ENCODE results near the gene GNB1L.
"Not testable (repeated sequence)": the region's sequence is repeated elsewhere in the genome, so short reads cannot be mapped to it uniquely, and the experiment has no call there.

GNB1L gene

GRCh38 chr22:19843107-19843856 lies 11.4 kb downstream of the GNB1L start:
- DNase-seq (ENCODE audit: low read depth) = no peak

DNA sequence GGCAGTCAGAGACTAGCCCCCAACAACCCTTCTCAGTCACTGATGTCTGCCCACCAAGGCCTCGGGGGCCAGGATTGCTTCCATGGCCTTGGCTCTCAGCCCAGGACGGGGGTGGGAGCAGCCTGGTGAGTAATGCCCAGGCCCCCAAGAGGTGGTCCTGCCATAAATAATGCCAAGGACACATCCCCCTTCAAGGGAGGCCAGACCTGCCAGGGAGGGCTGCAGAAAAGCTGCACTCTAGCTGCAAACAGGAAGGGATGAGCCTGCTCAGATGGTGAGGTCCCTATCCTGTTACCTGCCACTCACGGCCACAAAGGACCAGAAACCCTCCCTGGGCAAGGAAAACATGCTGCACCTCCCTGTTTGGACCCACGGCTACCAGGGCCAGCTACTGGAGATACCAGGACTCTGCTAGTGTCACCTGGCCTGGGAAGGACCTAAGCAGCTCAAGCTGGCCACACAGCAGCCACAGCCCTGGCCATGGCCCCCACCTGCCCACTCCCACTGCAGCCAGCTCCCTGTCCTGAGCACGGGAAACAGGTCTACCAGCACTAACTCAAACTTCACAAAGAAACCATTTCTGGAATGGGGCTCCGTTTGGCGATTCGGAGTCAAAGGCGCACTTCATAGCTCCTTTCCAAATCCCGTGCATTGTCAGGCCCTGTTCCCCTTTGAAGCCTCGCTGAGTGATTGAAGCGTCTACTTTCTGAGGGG lies 12.1 kb downstream of the GNB1L start:
- DNase-seq (ENCODE audit: low read depth) = no peak

GRCh38 chr22:19841641-19842392 lies 12.9 kb downstream of the GNB1L start:
- no peak for DNase-seq (ENCODE audit: low read depth)

- DNase-seq (ENCODE audit: low read depth) = no peak
Measured at GRCh38 chr22:19840955-19841640, 13.6 kb downstream of the GNB1L start.

- DNase-seq (ENCODE audit: low read depth) = no peak
Measured at GRCh38 chr22:19840059-19840458, 14.6 kb downstream of the GNB1L start.

DNA sequence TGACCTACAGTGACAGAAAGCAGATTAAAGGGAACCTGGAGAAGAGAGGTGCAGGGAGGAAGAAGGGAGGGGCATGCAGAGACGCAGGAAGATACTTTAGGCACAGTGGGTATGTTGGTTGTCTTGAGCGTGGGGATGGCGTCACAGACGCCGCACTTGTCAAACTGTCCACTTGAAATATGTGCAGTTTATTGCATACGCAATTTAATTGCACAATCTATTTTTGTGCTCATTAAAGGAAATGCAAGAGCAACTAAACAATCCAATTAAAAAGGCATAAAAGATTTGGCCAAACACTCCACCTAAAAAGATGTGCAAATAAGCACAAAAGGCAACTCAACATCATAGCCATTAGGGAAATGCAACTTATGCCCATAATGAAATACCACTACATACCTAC lies 16.8 kb downstream of the GNB1L start:
- DNase-seq (ENCODE audit: low read depth) = no peak

DNA sequence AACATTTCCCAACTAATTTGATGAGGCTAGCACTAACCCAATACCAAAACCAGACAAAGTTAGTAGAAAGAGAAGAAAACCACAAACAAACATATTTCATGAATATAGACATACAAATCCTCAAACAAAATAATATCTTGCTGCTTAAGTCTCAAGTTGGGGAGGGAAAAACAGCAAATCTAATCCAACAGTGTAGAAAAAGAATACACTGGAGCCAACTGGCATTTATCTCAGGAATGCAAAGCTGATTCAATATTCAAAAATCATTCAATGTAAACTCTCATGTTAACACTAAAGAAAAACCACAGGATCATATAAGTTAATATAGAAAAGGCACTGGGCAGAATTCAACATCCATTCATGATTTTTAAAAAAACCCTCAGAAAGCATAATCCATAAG lies 18.2 kb downstream of the GNB1L start:
- DNase-seq (ENCODE audit: low read depth) = no peak

GRCh38 chr22:19834599-19834998 lies 20.1 kb downstream of the GNB1L start:
- DNase-seq (ENCODE audit: low read depth) = no peak

GRCh38 chr22:19833327-19833726 lies 21.3 kb downstream of the GNB1L start:
- not testable (repeated sequence) for DNase-seq (ENCODE audit: low read depth)

DNA sequence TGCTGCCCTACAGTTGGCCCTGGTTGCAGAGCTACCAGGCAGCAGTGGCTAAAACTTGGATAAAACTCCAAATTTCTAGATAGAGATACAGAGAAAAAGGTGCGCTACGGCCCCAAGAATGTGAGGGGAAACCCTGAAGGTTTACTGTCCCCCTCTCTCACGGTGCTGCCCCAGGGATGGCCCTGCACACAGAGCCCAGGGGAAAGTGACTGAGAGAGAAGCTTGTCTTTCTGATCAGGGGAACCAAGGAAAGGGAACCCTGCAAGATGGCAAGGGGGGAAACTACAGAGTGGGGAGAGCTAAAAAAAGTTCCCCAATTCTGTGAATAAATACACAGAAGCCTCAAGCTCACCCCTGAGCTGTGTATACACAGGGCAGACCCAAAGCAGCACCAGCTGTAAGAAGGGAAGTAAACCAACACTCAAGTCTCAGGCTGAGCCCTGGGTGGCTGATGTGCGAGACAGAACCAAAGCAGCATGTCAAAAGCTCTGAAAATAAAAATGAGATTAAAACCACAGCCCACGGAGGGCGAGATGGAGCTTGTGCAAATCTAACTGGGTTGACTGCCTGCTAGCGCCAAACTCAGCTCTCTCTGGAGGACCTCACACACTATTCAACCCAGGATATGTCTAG lies 22.1 kb downstream of the GNB1L start:
- DNase-seq (ENCODE audit: low read depth) = no peak

- DNase-seq (ENCODE audit: low read depth) = not testable (repeated sequence)
Measured at GRCh38 chr22:19831979-19832378, 22.7 kb downstream of the GNB1L start.

- DNase-seq (ENCODE audit: low read depth) = no peak
Measured at GRCh38 chr22:19831016-19831415, 23.7 kb downstream of the GNB1L start.

DNA sequence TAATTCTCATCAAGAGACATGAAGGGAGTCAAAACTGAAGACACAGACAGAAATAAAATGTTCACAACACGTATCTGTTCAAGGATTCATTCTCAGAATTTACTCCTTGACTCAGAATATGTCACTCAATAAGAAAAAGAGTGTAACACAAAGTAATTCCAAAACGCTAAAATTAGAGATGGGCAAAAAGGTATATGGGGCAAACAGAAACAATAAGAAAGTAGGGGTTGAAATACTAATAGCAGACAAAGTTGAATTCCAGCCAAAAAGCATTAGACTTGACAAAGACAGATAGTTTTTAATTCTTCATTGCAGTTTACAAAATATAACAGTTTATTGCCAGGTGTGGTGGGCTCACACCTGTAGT lies 26.7 kb downstream of the GNB1L start:
- no peak for DNase-seq (ENCODE audit: low read depth)

GRCh38 chr22:19827341-19828034 lies 27.2 kb downstream of the GNB1L start:
- DNase-seq (ENCODE audit: low read depth) = no peak

GRCh38 chr22:19826619-19826950 lies 28.1 kb downstream of the GNB1L start:
- DNase-seq (ENCODE audit: low read depth) = no peak

- no peak for DNase-seq (ENCODE audit: low read depth)
Measured at GRCh38 chr22:19825904-19826618, 28.6 kb downstream of the GNB1L start.

GRCh38 chr22:19824926-19825339 lies 29.7 kb downstream of the GNB1L start:
- no peak for DNase-seq (ENCODE audit: low read depth)

DNA sequence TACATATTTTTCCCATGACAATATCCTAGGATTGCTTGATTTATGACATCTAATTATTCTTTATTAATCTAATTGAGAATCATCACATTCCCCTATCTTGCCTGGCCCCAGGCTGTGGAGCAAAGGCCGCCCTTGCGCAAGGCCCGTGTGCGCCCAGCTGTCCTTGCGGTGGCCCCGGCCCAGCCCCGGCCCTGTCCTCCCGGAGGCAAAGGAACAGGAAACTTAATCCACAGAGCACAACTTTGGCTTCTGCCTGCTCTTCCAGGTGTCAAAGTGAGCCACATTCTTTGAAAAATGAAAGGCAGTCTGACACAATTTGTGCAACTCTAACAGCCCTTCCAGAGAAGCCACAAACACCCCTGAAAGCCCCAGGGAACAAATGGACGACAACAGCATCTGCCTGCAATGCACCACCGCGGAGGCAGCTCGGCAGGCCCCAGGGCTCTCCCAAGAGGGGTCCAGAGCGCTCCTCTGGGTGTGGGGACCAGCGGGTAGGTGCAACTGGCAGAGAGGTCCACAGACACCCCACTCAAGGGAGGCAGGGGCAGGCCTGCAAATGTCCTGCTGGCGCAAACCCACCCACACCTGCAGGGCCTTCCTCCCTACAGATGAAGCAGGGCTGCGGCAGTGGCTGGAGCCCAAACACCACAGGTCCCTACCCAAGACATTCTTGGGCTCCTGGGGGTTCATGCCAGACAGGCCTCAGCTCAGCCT lies 30.3 kb downstream of the GNB1L start:
- no peak for DNase-seq (ENCODE audit: low read depth)

DNA sequence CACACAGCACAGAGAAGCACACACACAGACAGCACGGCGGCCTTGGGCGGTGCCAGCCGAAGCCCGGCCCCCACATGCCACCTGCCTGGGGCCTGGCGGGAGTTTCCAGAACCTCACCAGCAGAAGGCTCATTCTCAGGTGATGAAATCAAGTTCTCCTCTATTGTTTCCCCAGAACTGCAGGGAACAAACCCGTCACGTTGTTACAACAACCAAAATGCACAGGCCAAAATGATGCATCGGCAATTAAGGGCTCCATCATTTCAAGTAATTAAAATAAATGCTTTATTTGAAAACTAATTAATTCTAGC lies 30.8 kb downstream of the GNB1L start:
- DNase-seq (ENCODE audit: low read depth) = no peak

GRCh38 chr22:19823191-19823901 lies 31.3 kb downstream of the GNB1L start:
- no peak for DNase-seq (ENCODE audit: low read depth)

Data from activated gamma-delta T cell treated with anti-CD3 and anti-CD28 coated beads, Interleukin-2, amount 50 U/mL, for 16 hours (primary cell).